ENCODE data around the gene S100A1. TPM values are rescaled to one million over a fixed set of nuclear protein-coding genes. Genes with fewer than 3 reads are reported as not detected.

The S100A1 gene
- total RNA-seq, 4 donors from 2014 or later: 2.4 to 8.3 (median 2.8) TPM

- Histone ChIP-seq H3K27me3 (no peaks in the 10 kb centered on the region), H3K9me3 (no peaks in the 10 kb centered on the region), H3K36me3 (no peaks in the 10 kb centered on the region), H3K27ac (no peak overlapping the region), H3K4me1 (no peaks in the 10 kb centered on the region), H3K4me3 (no peak overlapping the region)
- no peak for ATAC-seq
- TF ChIP-seq CTCF (IDR thresholded peaks at IDR 0.05) (no peak), POLR2A (IDR thresholded peaks at IDR 0.05) (no peak), POLR2AphosphoS5 (IDR thresholded peaks at IDR 0.05) (no peak), EP300 (IDR thresholded peaks at IDR 0.05) (no peak)
- WGBS, 2 donors (ENCODE audit: low coverage in 1 of 2): 49 to 58% methylated on average over 4 of the region's 4 CpGs
These were observed 35.5 kb upstream of the S100A1 start for GRCh38 chr1:153592748-153593147.

GRCh38 chr1:153597206-153597605 lies 31.0 kb upstream of the S100A1 start:
- Histone ChIP-seq H3K27me3 (no peaks in the 10 kb centered on the region), H3K4me3 (no peak overlapping the region), H3K27ac (no peak overlapping the region), H3K36me3 (no peaks in the 10 kb centered on the region), H3K4me1 (no peaks in the 10 kb centered on the region), H3K9me3 (no peaks in the 10 kb centered on the region)
- ATAC-seq: no peak
- 84 to 91% methylated on average over 2 to 6 of the region's 6 CpGs for WGBS, 2 donors (ENCODE audit: low coverage in 1 of 2)
- TF ChIP-seq CTCF (IDR thresholded peaks at IDR 0.05) (no peak), POLR2A (IDR thresholded peaks at IDR 0.05) (no peak), EP300 (IDR thresholded peaks at IDR 0.05) (no peak), POLR2AphosphoS5 (IDR thresholded peaks at IDR 0.05) (no peak)

- WGBS, 2 donors (ENCODE audit: low coverage in 1 of 2): 71 to 76% methylated on average over 4 to 5 of the region's 7 CpGs
- Histone ChIP-seq H3K36me3 (no peaks in the 10 kb centered on the region), H3K9me3 (no peaks in the 10 kb centered on the region), H3K27ac (no peak overlapping the region), H3K4me3 (no peak overlapping the region), H3K4me1 (no peaks in the 10 kb centered on the region), H3K27me3 (no peaks in the 10 kb centered on the region)
- ATAC-seq: peak; percentile 48
- no peak for TF ChIP-seq POLR2A (IDR thresholded peaks at IDR 0.05)
- TF ChIP-seq POLR2AphosphoS5 (IDR thresholded peaks at IDR 0.05): no peak
These were observed 29.7 kb upstream of the S100A1 start for GRCh38 chr1:153598309-153599172.

- no peak overlapping the region for H3K27ac ChIP-seq
- no peaks in the 10 kb centered on the region for H3K36me3 ChIP-seq
- no peaks in the 10 kb centered on the region for H3K9me3 ChIP-seq
- no peaks in the 10 kb centered on the region for H3K4me1 ChIP-seq
- no peak for ATAC-seq
- no peaks in the 10 kb centered on the region for H3K27me3 ChIP-seq
- TF ChIP-seq POLR2AphosphoS5 (IDR thresholded peaks at IDR 0.05): no peak
- TF ChIP-seq POLR2A (IDR thresholded peaks at IDR 0.05): no peak
- TF ChIP-seq EP300 (IDR thresholded peaks at IDR 0.05): no peak
- TF ChIP-seq CTCF (IDR thresholded peaks at IDR 0.05): no peak
- no peak overlapping the region for H3K4me3 ChIP-seq
- WGBS, 2 donors (ENCODE audit: low coverage in 1 of 2): 80 to 87% methylated on average over 5 to 7 of the region's 7 CpGs
These were observed 28.4 kb upstream of the S100A1 start for GRCh38 chr1:153599847-153600246.

- no peaks in the 10 kb centered on the region for H3K27me3 ChIP-seq
- no peak for ATAC-seq
- TF ChIP-seq POLR2A (IDR thresholded peaks at IDR 0.05) (no peak), POLR2AphosphoS5 (IDR thresholded peaks at IDR 0.05) (no peak), CTCF (IDR thresholded peaks at IDR 0.05) (no peak), EP300 (IDR thresholded peaks at IDR 0.05) (no peak)
- H3K4me3 ChIP-seq: no peak overlapping the region
- H3K9me3 ChIP-seq: no peaks in the 10 kb centered on the region
- H3K4me1 ChIP-seq: peaks cover 0 to 7% (median 0%) of the 10 kb centered on the region in 3 donors
- 88 to 91% methylated on average over 4 to 6 of the region's 6 CpGs for WGBS, 2 donors (ENCODE audit: low coverage in 1 of 2)
- H3K27ac ChIP-seq: no peak overlapping the region
- H3K36me3 ChIP-seq: peaks cover 0 to 28% of the 10 kb centered on the region in 2 donors
These were observed 25.5 kb upstream of the S100A1 start for GRCh38 chr1:153602749-153603148.
